ENCODE measurements around the gene RPH3AL.

The RPH3AL gene

GRCh38 chr17:197352-197751 is 155.3 kb downstream of the RPH3AL start:
- H3K4me3 ChIP-seq (ENCODE audit: low read length) = no peak overlapping the region
- TF ChIP-seq CTCF (IDR thresholded peaks at IDR 0.05; ENCODE audit: insufficient read depth, low read depth, low read length, missing control alignments) = no peak
- DNase-seq (ENCODE audit: low read depth) = no peak

- no peak for TF ChIP-seq CTCF (IDR thresholded peaks at IDR 0.05; ENCODE audit: insufficient read depth, low read depth, low read length, missing control alignments)
- no peak overlapping the region for H3K4me3 ChIP-seq (ENCODE audit: low read length)
- no peak for DNase-seq (ENCODE audit: low read depth)
Measured at GRCh38 chr17:194828-195602, 157.6 kb downstream of the RPH3AL start.

- no peak overlapping the region for H3K4me3 ChIP-seq (ENCODE audit: low read length)
- TF ChIP-seq CTCF (IDR thresholded peaks at IDR 0.05; ENCODE audit: insufficient read depth, low read depth, low read length, missing control alignments) = no peak
- DNase-seq (ENCODE audit: low read depth) = no peak
Measured at GRCh38 chr17:193841-194806, 158.5 kb downstream of the RPH3AL start.

GRCh38 chr17:193426-193810 is 159.2 kb downstream of the RPH3AL start:
- no peak overlapping the region for H3K4me3 ChIP-seq (ENCODE audit: low read length)
- TF ChIP-seq CTCF (IDR thresholded peaks at IDR 0.05; ENCODE audit: insufficient read depth, low read depth, low read length, missing control alignments) = no peak
- no peak for DNase-seq (ENCODE audit: low read depth)

GRCh38 chr17:192666-193425 is 159.8 kb downstream of the RPH3AL start:
- H3K4me3 ChIP-seq (ENCODE audit: low read length) = no peak overlapping the region
- TF ChIP-seq CTCF (IDR thresholded peaks at IDR 0.05; ENCODE audit: insufficient read depth, low read depth, low read length, missing control alignments) = no peak
- no peak for DNase-seq (ENCODE audit: low read depth)

- no peak for TF ChIP-seq CTCF (IDR thresholded peaks at IDR 0.05; ENCODE audit: insufficient read depth, low read depth, low read length, missing control alignments)
- no peak overlapping the region for H3K4me3 ChIP-seq (ENCODE audit: low read length)
- no peak for DNase-seq (ENCODE audit: low read depth)
Measured at GRCh38 chr17:189444-189843, 163.2 kb downstream of the RPH3AL start.

Data from epithelial cell of esophagus (primary cell).